RWPE1 (cell line): ENCODE data around the gene DGKI.

Experiments
- CTCF ChIA-PET: fragments of 350-600 bp; sonication (Branson Sonifier 250); formaldehyde crosslinking; extraction: SDS; loops from one replicate; lab custom pipeline; 2021; lab: Yijun Ruan, JAX
- POLR2A ChIA-PET: fragments of 400-600 bp; formaldehyde crosslinking; extraction: SDS; loops from one replicate; lab custom pipeline; 2020; ENCODE audit warnings: antibody characterized with exemption; ENCODE audit not compliant: low non-redundant PET; lab: Yijun Ruan, JAX
- DNase-seq: peaks from one replicate; pipeline ENCODE4 v3.0.0; 2012; ENCODE audit warnings: low spot score
- H3K27ac ChIP-seq: fragments of 450-650 bp; 2 replicates; pipeline ENCODE4 v1.5.1; 2017
- CTCF ChIP-seq: fragments of 450-650 bp; conservative IDR thresholded peaks from 2 replicates; pipeline ENCODE4 v1.5.1; 2017; ENCODE audit warnings: low read depth, mild to moderate bottlenecking

DGKI gene

DNA sequence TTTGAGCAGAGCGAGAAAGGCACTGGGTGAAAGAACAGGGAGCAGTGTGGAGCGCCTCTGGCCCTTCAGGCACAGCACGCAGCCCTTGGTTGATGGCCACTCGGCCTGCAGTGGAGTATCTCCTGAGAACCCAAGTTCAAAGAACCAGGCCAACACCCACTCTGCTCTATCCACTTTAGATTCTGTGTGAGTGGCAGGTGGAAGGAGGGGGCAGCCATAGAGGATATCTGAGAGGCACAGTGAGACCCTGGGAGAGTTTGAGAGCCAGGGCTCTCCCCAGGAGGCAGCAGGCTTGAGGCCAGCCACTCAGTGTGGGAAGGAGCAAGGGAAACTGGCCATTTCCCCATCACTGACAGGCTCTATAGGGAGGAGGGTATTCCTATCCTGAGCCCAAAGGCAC is 450.7 kb downstream of the DGKI start:
- POLR2A ChIA-PET, result no interaction called here
- no peak for TF ChIP-seq CTCF
- no peak for DNase-seq
- CTCF ChIA-PET, result interaction anchor here (0.6 kb wide), 1 partner anchor 990 kb away, joined by 3 read pairs; no protein-coding TSS in a partner anchor
- no peak overlapping the region for H3K27ac ChIP-seq

- H3K27ac ChIP-seq, result no peak overlapping the region
- ChIA-PET CTCF (no interaction called here), POLR2A (no interaction called here)
- no peak for TF ChIP-seq CTCF
- no peak for DNase-seq
Observed at GRCh38 chr7:137395420-137395819, 451.4 kb downstream of the DGKI start.

DNA sequence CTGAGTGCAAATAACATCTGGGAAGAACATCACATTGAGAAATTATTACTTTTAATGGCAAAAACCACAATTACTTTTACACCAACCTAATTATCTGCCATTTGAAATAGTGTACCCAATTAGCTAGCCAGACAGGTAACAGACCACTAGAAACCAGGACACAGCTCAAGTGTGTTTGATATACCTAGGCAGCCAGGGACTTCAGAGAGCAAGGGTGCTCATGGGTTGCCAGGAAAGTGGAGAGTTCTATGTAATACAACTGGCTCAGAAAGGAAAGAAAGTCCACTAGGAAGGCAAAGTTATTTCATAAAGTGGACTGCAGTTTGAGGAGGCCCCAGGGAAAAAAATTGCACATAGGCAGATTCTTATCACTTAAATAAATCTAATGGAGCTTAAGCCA is 453.2 kb downstream of the DGKI start:
- POLR2A ChIA-PET, result no interaction called here

GRCh38 chr7:137390076-137390475 is 456.7 kb downstream of the DGKI start:
- CTCF ChIA-PET, result no interaction called here
- POLR2A ChIA-PET, result no interaction called here
- no peak for DNase-seq
- TF ChIP-seq CTCF, result no peak
- no peak overlapping the region for H3K27ac ChIP-seq

More for the DNA sequence above, 453.2 kb downstream of the DGKI start:
- no peak for TF ChIP-seq CTCF
- DNase-seq, result no peak
- CTCF ChIA-PET, result no interaction called here
- H3K27ac ChIP-seq, result no peak overlapping the region

- no peak for DNase-seq
- ChIA-PET CTCF (interaction anchor here (0.6 kb wide), 1 partner anchor 1044 kb away, joined by 3 read pairs; no protein-coding TSS in a partner anchor), POLR2A (no interaction called here)
- no peak for TF ChIP-seq CTCF
- H3K27ac ChIP-seq, result no peak overlapping the region
Observed at GRCh38 chr7:137388916-137389315, 457.9 kb downstream of the DGKI start.

- ChIA-PET POLR2A (no interaction called here), CTCF (no interaction called here)
- H3K27ac ChIP-seq, result no peak overlapping the region
- DNase-seq, result no peak
- TF ChIP-seq CTCF, result no peak
Observed at GRCh38 chr7:137386966-137387365, 459.8 kb downstream of the DGKI start.
